GM18511 (cell line): Measurements from ENCODE around the gene GRID1.

ENCODE experiments used
- ATAC-seq: cut with Tn5 transposase; IDR thresholded peaks from one replicate; pipeline ENCODE4 v1.9.1; 2021; ENCODE audit warnings: mild to moderate bottlenecking, moderate library complexity; ENCODE audit not compliant: unreplicated experiment

GRID1 gene

DNA sequence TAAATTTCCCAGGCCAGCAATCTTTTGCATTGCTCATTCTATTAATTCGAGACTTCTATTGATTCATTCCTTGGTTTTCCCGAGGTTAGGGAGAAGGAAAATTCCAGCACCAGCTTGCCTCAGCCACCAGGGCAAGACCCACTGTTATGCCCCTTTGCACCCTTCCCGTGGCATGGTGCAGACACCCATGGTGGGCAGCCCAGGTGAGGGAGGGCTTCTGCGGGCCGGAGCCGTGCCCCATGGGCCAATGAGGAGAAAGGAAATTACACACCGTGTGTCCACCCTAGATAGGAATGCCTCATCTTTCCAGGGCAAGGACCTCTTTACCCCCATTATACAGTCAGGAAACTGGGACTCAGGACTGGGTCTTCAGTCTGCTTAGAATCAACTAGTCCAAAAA, 4.5 kb upstream of the GRID1 start:
- no peak for ATAC-seq

DNA sequence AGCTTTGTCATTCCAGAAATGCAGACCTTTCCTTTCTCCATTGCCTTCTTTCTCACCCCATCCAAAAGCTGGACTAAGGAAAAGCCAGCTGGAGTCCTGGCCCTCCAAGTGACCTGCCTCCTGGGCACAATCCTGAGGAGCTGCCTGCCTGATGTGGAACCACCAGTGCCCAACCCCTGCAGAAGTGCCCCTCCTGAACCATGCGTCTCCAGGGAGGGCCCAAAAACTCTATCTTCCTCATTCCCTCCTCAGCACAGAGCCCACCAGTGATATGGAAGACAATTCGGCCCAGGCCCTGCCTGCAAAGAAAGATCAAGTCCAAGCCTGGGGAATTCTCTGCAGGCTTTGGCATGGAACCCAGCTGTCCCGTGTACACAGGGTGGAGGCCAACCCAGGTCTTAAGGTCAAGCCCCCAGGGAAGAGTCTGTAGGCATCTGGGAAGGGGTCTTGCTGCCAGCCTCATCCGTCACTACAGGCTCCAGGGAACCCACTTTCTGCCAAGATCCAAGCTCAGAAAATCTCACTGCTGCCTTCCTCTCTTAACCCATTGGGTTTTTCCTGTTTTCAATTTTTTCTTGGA, 3.5 kb upstream of the GRID1 start:
- no peak for ATAC-seq

DNA sequence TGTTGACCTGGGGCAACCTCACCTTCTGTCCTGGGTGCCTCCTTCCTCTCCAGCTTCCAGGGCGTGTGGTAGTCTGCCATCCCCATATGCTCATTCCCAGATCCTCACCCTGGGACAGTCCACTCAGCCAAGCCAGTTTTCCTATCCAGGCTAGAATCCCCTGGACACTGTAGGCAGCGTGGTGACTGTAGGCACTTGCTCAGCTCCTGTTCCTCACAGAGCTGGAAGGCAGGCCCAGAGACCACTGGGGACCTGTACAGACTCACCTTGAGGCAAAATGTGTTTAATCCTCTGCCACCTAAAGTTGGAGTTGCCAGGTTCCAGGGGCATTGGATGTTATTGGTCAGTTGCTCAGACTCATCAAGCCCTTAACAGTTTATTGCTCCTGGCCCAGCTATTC, 2.4 kb upstream of the GRID1 start:
- ATAC-seq = no peak

DNA sequence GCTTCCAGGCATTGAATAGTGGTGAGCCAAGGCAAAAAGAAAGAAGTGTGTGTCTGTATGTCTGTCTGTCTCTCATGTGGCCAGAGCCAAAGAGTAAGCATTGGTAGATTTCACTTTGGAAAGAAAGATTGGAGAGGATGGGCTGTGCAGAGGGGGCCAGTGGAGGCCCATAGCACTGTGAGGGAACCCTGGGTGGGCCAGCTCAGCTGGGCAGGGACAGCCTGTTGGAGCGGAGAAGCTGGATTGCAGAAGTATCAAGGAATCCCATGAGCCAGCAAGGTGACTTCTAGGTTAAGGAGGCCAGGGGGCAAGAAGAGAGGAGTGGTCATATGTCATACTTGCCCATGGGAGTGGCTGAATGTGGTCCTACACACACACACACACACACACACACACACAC, 1.5 kb upstream of the GRID1 start:
- no peak for ATAC-seq

DNA sequence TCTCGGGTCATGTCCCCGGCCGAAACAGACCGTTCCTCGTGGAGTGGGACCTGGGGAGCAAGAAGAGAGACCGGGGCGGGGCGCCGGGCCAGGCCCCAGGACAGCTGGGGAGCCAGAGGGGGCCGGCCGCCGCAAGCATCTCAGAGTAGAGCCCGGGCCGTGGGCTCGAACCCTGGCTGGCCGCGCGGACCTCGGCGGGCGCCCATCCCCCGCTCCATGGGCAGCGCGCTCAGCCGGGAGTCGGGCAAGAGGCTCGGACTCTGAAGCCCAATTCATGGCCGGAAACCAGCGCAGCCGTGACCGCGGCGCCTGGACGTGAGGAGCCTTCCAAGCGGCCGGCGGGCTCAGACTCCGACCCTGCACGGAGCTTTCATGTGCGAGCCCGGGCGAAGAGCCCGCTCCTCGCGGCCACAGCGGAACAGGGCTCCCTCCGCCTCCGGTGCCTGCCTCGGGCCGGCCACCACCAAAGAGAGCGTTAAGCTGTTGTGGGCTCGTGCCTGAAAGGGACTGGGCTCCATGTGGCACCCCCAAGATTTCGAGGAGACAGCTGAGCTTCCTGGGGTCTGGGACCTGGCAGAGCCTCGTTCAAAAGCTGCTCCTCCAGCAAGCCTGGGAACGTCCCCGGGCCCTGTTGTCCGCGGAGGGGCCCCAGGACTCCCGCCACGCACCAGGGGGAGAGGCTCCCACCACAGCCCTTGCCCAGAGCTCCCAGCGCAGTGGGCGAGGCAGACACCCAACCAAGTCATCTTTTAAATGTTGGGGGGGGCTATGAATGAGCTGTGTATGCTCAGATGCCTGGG, 757 bp upstream of the GRID1 start:
- peak; percentile 15 for ATAC-seq

DNA sequence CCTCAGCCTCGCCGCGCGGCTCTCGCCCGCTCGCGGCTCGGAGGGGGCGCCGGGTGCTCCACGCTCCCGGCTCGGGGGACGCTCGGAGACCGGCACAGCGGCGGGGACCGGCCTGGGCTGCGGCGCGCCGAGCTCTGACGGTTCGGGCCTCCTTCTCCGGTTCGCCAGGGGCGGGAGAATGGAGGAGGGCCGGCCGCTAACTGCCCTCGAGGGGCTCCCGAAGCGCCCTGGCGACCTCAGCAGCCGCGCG, 232 bp upstream of the GRID1 start:
- peak; percentile 52 for ATAC-seq

DNA sequence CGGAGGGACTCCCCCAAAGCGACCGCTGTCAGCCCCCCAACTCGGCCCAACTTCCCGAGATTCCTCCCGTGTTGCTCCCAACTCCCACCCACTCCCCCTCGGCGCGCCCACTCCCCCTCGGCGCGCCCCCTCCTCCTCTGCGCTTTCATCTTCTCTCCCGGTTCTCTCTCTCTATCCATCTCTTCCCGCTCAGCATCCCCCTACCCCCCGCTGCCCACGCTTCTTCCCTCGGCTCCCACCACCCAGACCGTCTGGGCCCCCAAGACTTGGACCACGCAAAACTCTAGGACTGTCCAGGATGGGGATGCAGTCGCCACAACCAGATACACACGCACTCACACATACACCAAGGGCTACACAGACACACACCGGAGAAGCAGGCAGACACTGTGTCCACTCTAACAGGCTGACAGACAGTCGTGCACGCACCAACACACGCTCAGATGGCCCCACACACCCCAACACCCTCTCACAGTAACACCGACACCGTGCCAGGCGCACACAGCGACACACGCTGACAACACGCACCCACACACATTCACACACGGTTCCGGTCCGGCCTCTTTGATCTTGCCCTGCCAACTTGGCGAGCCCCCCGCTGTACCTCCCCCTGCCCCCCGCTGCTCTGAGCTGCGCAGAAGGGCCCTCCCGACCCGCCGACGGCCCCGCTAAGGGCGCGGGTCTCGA, 1.1 kb downstream of the GRID1 start:
- no peak for ATAC-seq

DNA sequence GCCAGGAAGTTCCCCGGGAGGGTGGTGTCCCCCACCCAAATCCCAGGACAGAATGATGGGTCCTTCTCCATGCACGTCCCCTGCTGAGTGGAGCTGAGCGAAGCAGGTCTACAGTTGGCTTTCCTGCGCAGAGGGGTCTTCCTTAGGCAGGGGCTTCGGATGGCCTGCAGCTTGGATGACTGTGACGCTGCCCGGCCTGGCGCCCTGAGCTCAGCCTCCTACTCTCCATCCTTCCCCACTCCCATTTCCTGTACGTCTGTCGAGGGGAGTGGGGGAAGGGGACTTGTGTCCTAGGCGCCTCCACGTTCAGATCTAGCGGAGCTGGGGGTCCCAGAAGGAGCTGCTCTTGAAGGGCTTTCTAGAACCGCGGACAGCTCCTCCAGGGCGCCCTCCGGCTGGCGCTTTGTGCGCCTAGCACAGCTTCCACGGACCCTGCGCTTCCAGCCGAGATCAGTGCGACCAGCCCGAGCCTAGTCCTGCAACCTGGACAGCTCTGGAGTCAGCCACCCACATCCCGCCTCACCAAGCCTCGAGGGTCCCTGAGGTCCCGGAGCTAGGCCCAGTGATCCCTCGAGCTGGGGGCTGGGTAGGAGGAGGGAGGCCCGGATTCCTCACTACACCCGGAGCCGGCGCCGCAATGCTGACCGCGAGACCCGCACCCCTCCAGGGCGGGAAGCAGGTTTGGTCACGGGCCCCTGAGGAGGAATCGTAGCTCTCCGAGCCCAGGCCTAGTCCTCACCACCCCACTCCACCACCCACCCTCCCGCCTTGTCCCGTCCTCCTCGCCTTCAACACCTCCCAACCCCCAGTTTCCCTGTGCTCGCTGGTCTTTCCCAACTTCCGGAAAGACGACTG, 1.9 kb downstream of the GRID1 start:
- ATAC-seq = no peak

DNA sequence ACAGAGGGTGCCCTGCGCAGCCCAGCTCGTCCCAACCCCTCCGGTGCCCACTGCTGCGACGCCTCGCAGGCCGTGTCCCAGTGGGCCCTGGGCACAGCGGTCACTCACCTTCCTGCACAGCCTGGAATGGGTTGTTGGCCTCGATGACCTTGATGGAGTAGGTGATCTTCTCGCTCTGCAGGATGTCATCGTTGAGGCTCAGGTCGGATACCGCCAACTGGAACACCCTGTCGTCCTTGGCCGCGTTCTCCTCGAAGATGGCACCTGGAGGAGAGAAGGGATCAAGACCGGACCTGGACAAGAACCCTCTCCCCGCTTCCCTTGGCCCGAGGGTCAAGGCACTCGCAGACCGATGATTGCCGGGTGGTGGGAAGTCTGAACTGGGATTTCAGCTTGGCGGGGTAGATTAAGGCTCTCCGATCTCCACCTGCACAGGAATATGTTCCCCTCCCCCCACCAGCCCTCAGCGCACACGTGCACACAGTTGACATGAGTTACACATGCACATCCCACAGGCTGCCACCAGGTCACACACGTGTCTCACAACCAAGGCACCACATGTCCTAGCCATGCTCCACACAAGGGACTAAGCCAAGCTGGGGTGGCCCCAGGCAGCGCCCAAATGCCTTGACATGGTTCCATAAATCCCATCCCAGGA, 2.6 kb downstream of the GRID1 start:
- ATAC-seq = no peak

DNA sequence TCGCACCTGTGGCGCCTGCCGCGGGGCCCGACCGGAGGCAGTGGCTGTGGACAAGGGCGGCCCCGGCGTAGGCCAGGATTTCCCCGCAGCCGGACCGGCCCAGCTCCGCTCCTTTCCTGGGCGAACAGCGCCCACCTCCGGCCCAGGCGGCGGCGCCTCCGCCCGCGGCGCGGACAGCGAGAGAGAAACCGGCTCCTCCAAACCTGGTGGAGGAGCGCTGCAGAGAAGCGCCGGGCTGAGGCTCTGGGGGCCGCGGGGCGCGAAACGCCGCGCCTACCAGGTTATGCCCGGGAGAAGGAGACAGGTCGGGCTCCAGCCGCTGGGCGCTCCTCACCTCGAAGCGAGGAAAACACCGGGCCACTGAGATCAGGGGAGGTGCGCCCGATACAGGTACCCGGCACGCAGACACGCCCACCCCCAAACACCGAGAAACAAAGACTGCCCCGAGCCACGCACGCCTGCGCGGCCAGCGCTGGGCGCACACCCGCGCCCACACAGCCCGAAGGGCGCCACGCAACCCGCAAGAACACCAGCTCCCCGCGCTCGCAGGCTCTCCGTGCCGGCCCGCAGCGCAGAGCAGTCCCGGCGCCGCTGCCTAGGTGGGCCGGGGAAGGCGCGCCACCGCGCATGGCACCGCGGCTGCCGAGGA, 3.3 kb downstream of the GRID1 start:
- ATAC-seq = peak; percentile 25

DNA sequence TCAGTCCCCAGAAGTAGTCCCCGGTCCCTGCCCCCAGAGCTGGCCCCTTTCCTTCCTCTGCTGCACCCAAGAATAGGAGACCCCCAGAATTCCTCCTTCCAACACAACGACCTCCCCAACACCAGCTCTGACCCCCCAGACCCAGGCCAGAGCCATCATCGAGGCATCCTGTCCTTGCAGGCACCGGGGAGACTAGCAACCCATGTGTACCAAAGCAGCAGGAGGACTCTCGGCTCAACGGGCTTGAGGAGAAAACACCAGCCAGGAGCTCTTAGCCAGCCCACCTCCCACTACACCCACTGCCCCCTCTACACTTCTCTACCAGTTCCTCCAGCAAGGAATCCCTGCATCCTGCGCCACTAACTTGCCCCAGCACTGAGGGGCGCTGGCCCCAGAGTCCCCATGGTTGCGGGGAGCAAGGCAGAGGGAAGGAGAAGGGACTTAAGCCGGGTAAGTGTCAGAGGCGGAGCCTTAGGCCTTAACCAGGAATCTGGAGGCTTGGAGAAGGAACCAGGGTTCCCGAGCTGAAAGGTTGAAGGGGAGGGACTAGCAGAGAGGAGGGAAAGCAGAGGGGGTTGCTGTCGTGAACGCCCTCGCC, 3.9 kb downstream of the GRID1 start:
- no peak for ATAC-seq

DNA sequence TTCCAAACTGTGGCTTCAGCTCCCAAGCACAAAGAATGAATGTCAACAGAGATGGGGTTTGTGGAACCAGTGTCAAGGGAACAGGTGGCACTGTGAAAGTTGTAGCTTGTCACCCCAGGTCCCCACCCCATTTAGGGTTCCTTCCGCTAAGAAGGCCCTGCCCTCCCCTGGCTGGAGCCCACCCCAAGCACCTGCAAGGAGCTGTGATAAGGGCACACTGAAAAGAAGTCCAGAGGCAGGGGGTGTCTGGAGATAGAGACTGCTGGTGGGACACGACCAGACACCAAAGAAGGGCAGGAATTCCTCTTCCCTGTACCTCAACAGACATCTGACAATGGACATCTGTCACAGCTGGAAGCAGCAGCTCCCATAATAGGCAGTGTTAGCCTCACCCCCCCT, 4.5 kb downstream of the GRID1 start:
- no peak for ATAC-seq

DNA sequence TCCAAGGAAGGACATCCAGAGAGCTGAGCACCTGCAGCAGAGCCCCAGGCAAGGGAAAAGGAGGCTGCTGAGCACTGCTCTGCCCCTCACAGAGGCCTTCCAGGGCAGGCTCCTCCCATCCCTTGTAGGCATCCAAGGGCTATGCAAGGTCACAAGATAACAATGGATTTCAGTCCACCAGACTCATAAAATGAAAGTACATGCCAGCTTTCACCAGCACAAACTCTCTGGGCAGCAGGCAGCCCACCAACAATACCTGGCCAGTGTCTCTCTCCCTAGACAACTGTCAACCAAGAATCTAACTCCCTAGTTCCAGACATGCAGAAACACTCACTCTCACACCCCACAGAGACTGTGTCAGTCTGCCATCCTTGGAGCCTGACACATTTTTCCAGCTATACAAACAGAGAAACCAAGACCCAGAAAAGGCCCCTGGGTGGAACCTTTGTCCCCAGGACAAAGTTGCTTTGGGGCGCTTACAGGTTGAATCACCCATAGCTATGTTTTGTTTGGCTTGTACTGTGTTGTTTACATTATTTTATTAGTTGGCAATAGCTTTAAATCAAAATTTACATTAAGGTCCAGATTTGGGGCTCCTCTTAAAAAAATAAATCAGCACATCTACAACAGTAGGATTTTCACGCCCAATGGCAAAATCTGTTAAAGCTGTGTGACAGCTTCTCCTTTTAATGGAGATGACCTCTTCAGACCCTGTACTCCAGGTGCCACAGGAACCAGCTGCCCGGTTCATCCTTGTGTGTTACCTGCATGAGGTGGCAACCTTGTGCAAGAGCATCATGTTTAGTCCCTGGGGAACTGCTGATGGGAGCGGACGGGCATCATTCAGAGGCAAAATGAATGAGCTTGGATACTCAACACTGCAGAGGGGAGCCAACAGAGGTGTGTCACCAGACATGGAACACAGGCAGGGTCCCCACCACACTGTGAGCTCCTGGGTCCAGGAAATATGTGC, 5.2 kb downstream of the GRID1 start:
- no peak for ATAC-seq

DNA sequence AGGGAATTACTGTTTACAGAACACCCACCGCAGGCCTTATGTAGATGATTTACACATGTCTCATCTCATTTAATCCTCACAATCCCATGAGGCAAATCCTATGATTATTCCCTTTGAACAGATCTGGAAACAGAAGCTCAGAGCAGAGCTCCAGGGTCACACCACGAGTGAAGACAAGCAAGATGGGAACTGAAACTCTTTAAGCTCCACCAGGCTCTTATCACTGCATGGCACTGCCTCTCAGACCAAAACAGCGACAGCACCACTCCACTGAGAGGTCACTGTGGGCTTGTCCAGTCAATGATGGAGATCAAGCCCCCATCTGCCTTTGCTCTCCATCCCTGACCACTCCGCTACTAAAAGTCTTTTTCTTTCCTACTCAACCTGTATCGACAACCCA, 5.9 kb downstream of the GRID1 start:
- no peak for ATAC-seq

DNA sequence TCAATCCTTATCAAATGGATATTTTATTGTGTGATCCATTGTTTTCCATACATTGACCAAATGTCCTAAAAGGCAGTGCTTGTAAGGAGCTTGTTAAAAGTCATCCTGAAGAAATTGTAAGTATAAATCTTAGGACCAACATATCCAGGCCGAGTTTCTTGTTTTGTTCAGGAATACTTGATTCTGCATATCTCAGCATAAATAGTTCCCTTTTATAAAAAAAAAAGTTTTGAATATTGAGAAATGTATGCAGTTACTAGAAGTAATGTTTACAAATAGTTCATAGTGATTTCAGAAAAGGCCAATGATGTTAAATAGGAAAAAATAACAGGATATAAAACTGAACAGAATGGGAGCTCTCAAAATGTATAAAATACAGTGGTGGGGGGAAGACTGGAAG, 6.6 kb downstream of the GRID1 start:
- ATAC-seq = no peak

DNA sequence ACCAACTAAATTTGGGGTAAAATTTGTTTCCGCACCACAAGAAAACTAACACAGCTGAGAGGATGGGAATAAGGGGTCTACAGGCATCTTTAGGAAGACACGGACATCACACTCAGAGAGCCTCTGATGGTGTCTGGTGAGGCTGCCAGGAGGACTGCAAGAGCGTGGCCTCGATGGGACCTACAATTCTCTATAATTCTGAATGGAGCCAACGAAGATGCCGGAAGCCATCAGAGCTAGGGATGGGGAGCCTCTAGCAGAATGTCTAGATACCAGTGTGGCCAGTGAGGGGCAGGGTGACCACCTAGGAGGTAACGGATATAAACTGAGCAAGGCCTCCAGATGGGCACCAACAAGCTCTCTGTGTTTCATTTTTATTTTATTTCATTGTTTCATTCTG, 7.5 kb downstream of the GRID1 start:
- no peak for ATAC-seq

DNA sequence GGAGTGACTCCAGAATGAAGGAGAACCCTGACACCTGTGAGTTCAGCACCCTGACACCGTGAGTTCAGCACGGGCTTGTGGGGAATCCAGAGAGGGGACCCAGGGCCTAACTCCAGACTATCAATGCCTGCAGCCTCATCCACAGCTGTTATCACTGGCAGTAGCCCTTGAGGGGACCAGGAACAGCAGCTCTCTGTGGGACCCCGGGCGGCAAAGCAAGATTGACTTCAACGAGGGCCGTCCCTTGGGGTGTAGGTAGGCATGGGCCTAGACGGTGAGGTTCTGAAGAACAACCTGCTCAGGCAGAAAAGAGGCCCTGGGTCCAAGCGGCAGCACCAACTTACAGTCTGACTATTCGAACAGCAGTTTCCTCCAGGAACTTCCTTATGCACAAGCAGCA, 8.9 kb downstream of the GRID1 start:
- no peak for ATAC-seq

DNA sequence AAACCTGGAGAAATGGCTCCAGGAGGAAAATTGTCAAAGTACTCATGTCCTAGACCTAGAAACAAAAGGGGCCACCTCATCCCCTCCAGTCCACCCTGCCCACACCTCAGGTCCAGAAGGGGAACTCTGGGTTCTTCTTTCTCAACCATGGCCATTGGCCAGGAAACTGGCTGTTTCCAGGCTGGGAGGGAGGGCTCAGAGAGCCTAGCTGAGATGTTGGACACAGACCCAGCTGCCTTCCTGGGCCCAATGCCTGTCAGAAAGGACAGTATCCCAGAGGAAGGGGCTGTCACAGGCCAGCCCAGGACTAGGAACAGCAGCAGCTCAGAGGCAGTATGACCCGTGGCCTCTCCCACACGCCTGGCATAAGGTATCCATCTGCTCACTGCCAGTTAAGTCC, 9.6 kb downstream of the GRID1 start:
- ATAC-seq = no peak

DNA sequence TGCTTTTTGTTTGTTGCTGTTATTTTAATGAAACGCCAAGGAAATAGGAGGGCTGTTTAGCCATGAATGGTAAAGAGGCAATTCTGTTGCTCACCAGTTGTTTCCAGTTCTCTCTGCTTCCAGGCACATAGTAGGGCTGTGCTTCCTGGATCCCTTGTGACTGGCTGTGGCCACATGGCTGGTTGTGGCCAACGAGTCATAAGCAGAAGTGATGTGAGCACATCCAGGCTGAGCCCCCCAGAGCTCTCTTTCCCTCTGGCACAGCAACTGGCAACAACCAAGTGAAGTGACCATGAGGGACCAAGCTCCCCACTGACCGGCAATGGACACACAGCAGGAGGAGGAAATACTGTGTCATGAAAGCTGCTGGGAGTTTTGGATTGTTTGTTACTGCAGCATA, 10.3 kb downstream of the GRID1 start:
- ATAC-seq = no peak
